Cardiac fibroblast (primary cell): Measurements from ENCODE around the gene RNF43.
"Not testable (repeated sequence)": the region's sequence is repeated elsewhere in the genome, so short reads cannot be mapped to it uniquely, and the experiment has no call there.

Experiments
- DNase-seq, 2 donors: peaks; one replicate each; pipeline versions ENCODE4 v3.0.0 to v3.0.0-alpha.2; 2010; ENCODE audit warnings: low read depth in 2 of 2
- H3K4me3 ChIP-seq, 2 donors: replicated peaks in 1 of 2; 1 replicate in 1 of 2; 2 replicates in 1 of 2; pipeline ENCODE4 v1.5.1; 2011; ENCODE audit warnings: low read depth in 2 of 2, low read length in 2 of 2, mild to moderate bottlenecking in 2 of 2, moderate library complexity in 1 of 2
- TF ChIP-seq, protein P1 (sequence below): IDR thresholded peaks from one replicate; pipeline ENCODE4 v1.5.1; 2011; ENCODE audit warnings: low read depth, mild to moderate bottlenecking, low read length, inconsistent platforms

Gene RNF43

DNA sequence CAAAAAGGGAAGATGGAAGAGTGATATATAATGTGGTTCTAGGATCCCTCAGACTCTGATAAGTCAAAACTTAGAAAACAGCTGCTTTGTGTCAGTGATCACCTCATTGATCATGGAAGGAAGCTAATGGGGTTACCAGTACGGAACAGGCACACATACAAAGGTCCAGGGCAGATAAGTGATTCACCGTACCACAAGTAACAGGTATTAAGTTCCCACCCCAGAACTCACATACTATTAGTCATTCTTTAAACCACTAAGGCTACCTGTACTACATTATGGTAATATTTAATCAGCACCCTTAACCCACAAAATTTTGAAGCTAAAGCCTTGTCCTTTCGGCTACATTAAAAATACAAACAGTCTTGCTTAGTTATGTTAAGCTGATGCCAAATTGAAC is 17.4 kb downstream of the RNF43 start:
- TF ChIP-seq, protein P1, sequence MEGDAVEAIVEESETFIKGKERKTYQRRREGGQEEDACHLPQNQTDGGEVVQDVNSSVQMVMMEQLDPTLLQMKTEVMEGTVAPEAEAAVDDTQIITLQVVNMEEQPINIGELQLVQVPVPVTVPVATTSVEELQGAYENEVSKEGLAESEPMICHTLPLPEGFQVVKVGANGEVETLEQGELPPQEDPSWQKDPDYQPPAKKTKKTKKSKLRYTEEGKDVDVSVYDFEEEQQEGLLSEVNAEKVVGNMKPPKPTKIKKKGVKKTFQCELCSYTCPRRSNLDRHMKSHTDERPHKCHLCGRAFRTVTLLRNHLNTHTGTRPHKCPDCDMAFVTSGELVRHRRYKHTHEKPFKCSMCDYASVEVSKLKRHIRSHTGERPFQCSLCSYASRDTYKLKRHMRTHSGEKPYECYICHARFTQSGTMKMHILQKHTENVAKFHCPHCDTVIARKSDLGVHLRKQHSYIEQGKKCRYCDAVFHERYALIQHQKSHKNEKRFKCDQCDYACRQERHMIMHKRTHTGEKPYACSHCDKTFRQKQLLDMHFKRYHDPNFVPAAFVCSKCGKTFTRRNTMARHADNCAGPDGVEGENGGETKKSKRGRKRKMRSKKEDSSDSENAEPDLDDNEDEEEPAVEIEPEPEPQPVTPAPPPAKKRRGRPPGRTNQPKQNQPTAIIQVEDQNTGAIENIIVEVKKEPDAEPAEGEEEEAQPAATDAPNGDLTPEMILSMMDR: no peak
- DNase-seq: no peak
- H3K4me3 ChIP-seq: no peak overlapping the region

DNA sequence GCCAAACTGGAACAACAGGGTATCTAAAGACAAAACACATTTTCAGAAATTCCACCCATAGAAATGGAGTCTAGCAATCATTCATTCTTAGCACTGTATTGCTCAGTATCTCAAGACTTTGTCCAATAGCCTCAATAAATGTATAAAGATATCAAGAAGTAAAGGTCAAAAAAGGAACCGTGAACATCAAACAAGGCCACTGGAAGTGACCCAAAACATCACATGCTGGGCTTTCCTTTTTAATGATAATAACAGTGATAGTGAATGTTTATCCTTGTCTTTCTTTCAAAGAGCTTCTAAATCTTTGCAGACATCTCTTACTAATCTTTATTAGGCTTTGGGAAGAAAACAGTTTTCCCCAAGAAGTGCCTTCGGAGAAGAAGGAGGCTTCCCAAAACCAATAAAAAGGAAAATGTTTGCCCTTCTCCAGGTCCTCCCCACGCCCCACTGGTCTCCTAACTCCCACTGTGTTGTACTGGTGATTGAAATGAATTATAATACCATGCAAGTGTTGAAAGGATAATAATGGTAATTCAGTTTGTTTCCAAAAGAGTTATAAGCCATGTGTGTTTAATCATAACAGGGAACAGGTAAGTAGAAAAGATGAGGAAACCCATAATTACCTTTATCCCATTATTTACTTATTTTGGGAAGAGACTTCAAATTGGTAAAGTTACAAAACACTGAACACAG is 18.6 kb downstream of the RNF43 start:
- DNase-seq: no peak
- TF ChIP-seq, protein P1: no peak

DNA sequence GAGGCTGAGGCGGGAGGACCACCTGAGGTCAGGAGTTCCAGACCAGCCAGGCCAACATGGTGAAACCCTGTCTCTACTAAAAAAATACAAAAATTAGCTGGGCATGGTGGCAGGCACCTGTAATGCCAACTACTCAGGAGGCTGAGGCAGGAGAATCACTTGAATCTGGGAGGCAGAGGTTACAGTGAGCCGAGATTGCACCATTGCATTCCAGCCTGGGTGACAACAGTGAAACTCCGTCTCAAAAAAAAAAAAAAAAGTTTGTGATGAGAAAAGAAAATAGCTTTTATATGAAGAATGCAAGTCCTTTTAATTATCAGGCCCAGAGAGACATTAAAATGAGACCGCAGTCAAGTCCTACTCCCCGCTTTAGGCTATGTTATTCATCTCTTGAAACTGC is 19.9 kb downstream of the RNF43 start:
- DNase-seq, H3K4me3 ChIP-seq: not testable (repeated sequence)

More for the DNA sequence above, 18.6 kb downstream of the RNF43 start:
- H3K4me3 ChIP-seq: no peak overlapping the region

DNA sequence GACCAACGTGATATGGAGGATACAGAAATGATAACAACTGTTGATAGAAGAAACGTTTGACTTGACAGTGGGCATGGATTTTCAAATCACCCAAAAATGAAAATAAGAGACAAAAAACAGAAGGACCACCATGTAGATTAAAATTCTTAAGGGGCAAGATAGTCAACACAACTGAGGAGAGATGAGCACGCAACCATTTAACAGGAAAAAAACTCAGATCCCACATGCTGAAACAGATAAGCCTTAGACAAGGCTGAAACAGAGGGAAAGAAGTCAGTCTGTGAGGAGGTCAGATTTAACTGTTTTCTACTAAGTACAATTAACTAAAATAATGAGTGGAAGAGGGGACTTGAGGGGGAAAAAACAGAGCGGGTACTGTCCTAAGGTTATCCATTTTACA is 21.2 kb downstream of the RNF43 start:
- DNase-seq: no peak
- H3K4me3 ChIP-seq: no peak overlapping the region
- TF ChIP-seq, protein P1: no peak

DNA sequence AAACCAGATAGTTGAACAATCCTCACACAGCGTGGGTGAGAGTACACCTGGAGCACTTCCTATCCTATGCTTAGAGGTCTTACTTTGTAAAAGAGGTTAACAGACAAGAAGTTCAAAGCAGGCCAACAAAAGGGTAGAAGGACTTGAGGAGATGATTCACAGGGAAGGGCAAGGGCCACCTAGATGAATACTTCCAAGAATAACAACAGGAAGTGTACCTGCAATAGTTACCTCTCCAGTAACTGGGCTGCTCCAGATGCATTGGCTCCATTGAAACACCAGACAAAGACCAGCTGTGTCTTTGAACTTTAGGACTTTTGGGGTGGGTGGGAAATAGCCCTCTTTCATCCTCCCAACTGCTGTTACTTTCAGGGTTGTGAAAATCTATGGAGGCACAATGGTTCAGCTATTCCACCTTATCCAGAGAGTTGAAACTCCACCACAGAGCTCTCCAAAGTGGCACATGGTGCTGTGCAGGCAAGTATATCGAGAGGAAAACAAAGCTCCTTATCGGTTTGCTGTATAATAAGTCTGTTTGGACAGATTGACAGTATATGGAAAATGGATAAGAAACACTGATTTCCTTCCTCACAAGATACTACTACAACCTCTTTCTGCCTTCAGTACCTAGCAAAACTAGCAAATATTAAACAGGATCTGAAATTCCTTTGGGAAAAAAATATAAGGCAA is 22.7 kb downstream of the RNF43 start:
- TF ChIP-seq, protein P1: no peak
- no peak overlapping the region for H3K4me3 ChIP-seq
- DNase-seq: no peak

DNA sequence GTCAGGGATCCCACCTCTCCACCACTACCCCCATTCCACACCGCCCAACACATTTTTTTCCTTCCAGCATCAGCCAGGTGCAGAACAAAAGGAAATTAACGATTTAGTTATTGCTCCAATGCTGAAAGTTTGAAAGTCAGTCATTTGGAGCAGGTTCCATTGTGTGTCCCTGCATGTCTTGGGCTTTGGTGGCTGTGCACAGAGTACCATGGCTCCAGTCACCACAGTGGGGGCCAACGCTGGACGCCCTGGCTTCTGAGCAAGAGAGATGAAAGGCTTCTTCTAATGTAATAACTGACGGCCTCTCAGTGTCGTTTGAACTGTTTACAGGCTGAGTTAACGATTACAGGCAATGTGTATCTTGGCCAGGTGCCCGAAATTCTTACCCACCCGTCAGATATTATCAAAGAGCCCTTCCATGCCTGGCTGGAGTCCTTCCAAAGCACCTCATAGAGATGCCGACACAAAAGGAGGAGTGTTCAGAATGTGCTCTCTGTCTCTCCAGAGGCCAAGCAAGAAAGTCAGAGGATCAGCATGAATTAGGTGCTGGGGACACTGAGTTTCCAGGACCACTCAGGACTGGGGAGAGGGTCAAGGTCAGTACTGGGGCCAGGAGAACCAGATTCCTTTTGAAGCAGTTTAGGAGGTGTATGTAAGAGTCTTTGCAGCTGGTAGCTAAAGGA is 25.9 kb downstream of the RNF43 start:
- DNase-seq: peak; percentile 22 to 67
- TF ChIP-seq, protein P1: no peak
- no peak overlapping the region for H3K4me3 ChIP-seq

DNA sequence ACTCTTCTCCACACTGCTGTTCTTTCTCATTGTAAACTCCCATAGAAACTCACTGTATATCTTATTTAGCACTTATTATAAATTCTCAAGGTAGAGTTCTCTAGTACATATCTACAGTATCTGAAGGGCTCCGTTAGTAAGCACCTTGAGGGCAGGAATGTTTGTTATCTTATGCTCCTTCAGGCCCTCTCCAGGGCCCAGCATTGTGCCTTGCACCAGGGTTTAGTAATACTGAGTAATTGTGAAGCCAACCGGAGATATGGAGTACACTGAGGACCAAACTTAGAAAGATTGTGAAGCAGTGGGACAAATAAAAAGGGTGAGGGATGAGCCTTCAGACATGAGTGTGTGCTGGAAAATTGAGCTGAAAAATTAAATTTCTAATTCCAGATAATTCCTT is 26.4 kb downstream of the RNF43 start:
- DNase-seq: no peak
- H3K4me3 ChIP-seq: no peak overlapping the region
- TF ChIP-seq, protein P1: no peak
